AG08395 (cell line): ENCODE results near the gene PLA2G4E.
A peak's percentile ranks its signal among the peaks of the same experiment; 100 is the strongest.

Experiments used
- DNase-seq: peaks from one replicate; pipeline ENCODE4 v3.0.0; 2012; ENCODE audit warnings: mixed read lengths, low spot score

The PLA2G4E gene

GRCh38 chr15:41977757-41978383 lies 43.0 kb downstream of the PLA2G4E start:
- no peak for DNase-seq

DNA sequence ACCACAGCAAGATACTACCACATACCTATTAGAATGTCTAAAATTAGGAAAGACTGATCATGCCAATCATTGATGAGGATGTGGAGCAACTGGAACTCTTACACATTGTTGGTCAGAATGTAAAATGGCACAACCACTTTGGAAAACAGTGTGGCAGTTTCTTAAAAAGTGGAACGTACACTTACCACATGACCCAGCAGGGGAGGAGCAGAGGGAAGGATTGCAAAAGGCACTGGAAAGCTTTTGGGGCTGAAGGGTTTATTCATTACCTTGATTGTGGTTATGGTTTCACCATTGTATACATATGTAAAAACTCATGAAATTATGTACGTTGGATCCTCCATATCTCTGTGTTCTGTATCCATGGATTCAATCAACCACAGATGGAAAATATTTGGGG lies 45.2 kb downstream of the PLA2G4E start:
- DNase-seq, result no peak

- no peak for DNase-seq
Observed at GRCh38 chr15:41974041-41974440, 46.8 kb downstream of the PLA2G4E start.

DNA sequence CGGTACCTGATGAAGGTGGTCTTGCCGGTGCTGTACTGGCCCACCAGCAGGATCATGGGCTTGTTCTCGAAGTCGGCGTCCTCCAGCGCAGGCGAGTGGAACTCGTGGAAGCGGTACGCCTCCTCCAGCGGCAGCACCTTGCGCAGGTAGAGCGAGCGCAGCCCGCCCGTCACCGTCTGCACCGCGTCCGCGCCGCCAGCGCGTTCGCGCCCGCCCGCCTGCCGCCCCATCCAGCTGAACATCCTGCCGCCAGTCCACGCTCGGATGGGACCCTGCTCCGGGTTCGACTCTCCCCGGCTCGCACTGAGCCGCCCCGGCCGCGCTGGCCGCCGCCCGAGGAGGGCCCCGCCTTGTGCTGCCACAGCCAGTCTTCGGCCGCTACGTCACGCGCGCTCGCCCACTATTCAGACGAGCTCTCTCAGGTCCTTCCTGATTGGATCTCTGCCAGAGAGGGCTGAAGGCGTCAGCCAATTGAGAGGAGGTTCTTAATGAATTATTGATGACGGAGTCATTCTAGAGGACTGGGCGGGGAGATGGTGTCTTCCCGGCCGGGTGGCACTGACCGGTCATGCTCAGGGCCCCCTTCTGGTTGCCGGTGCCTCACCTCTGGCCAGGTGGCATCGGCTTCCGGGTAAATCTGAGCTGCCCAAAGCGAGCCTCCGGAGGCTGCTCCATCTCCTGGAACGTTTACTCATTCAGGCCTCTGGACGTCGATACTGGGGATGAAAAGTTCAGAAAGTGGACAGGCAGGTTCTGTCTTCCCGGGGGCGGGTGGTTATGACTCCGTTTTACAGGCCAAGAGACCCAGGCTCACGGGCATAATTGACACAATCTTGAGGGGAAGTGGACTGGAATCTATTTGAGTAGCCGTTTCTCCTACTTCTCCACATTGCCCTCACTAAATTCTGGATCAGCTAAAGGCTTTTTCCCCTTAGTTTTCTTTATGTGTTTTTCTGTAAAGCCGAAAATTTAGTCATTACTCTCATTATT lies 48.3 kb downstream of the PLA2G4E start, which contains the start of gene EHD4:
Gene EHD4, minus strand, starts transcription at position 305 of the 990 bp plus-strand sequence. Its CDS starts 63 bp downstream, at position 242.
- peak; percentile 99 for DNase-seq

DNA sequence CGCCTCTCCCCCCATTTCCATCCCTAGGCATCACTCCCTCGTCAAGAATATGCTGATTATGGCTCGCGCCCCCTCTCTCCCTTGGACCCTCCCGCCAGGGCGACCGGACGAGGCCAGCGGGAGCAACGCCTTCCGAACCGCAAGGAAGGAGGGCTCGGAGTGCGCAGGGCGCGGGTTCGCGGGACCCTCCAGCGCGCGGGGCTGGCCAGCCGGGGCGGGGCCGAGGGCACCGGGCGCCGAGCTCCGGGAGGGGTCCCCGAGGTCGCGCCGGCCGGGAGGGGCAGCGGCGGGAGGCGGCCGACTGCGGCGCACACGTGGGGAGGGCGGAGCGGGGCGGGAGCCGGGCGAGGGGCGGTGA lies 49.0 kb downstream of the PLA2G4E start:
- no peak for DNase-seq

DNA sequence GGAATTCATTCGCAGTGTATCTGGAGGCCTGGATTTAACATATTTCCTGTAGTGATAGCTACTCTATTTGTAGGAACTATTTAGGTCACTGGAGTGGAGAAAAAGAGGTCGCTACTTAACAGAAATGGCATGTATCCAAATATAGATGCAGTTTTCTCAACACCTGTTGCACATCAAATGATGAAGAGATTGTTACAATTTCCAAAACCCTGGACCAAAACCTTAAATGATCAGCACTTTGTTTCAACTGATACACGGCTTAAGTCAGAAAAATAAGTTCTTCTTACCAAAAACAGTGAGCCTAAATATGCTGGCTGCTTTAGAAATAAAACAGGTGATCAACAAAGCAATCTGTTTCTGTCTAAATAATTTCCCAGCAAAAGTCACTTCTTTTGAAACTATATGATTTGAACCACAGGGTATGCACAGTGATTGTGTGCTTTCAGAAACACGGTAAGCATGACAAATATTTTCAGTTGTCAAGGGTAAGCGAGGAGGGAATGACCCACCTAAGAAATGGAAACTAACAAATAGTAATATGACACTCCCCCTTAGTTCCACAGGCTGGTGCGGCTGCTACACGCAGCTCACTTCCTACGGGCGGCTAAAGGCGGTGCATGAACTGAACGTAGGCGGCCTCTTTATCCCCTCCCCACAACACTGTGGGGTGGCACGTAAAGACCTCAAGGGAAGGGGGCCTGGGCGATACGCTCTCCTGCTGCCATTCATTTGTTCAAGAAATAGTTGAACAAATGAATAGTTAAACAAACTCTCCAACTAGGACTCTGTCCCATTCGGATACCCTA lies 49.5 kb downstream of the PLA2G4E start:
- peak; percentile 58 for DNase-seq

- no peak for DNase-seq
Observed at GRCh38 chr15:41970456-41970855, 50.4 kb downstream of the PLA2G4E start.

- DNase-seq, result no peak
Observed at GRCh38 chr15:41969851-41970431, 50.9 kb downstream of the PLA2G4E start.

- DNase-seq, result no peak
Observed at GRCh38 chr15:41968701-41969100, 52.1 kb downstream of the PLA2G4E start.

- DNase-seq, result peak; percentile 51
Observed at GRCh38 chr15:41967506-41968206, 53.2 kb downstream of the PLA2G4E start.

DNA sequence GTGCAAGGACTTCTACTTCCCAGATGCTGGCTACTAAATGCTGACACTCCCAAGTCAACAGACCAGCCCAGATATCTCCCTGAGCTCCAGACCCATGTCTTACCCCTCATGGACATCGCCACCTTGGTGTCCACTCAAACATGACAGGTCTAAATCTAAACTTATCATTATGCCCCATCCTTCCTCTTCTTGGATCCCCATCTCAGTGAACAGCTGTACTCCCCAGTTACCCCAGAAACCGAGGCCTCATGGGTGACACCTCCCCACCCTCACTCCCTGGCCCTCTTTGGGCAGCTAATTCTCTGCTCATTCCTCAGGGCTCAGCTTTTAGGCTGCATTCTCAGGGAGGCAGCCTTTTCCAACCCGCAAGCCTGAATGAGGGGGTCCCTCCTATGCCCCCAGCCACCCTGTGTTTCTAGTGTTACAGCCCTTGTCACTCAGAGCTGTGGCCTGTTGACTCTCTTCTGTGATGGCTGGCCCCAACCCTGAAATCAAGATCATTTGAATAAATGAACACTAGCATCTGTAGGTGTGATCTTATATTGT lies 53.8 kb downstream of the PLA2G4E start:
- no peak for DNase-seq

- DNase-seq, result no peak
Observed at GRCh38 chr15:41966414-41966812, 54.4 kb downstream of the PLA2G4E start.

GRCh38 chr15:41965441-41966413 lies 55.1 kb downstream of the PLA2G4E start:
- no peak for DNase-seq

- no peak for DNase-seq
Observed at GRCh38 chr15:41961595-41962202, 59.1 kb downstream of the PLA2G4E start.

- DNase-seq, result no peak
Observed at GRCh38 chr15:41961001-41961518, 59.8 kb downstream of the PLA2G4E start.

GRCh38 chr15:41958002-41958420 lies 62.8 kb downstream of the PLA2G4E start:
- no peak for DNase-seq

GRCh38 chr15:41957021-41957897 lies 63.6 kb downstream of the PLA2G4E start:
- no peak for DNase-seq
